Astrocyte (in vitro differentiated cells and primary cell): ENCODE data around the gene PLCL2. TPM values are rescaled to one million over a fixed set of nuclear protein-coding genes. Genes with fewer than 3 reads are reported as not detected.

Experiments used
- DNase-seq: peaks from one replicate; pipeline ENCODE4 v3.0.0-alpha.2; 2010; ENCODE audit warnings: low read depth
- FAIRE-seq: peaks from 2 replicates; lab custom pipeline; 2011; peaks lifted over from hg19 to GRCh38; lab: Jason Lieb, UNC
- H2AFZ ChIP-seq: 2 replicates; pipeline ENCODE4 v1.6.0; 2012; ENCODE audit warnings: low read depth, low read length, inconsistent platforms
- H3K27ac ChIP-seq: 2 replicates; pipeline ENCODE4 v1.5.1; 2011; ENCODE audit warnings: low read depth, low read length, inconsistent platforms
- H3K27me3 ChIP-seq: 2 replicates; pipeline ENCODE4 v1.6.0; 2011; ENCODE audit warnings: low read length, inconsistent platforms; ENCODE audit not compliant: insufficient read depth
- H3K36me3 ChIP-seq: 2 replicates; pipeline ENCODE4 v1.5.1; 2011; ENCODE audit warnings: low read length, inconsistent platforms; ENCODE audit not compliant: insufficient read depth
- H3K4me1 ChIP-seq: 2 replicates; pipeline ENCODE4 v1.5.1; 2011; ENCODE audit warnings: low read length, inconsistent platforms; ENCODE audit not compliant: insufficient read depth
- H3K4me2 ChIP-seq: 2 replicates; pipeline ENCODE4 v1.6.0; 2012; ENCODE audit warnings: low read length, inconsistent platforms
- H3K4me3 ChIP-seq: 2 replicates; pipeline ENCODE4 v1.5.1; 2011; ENCODE audit warnings: low read depth, mild to moderate bottlenecking, low read length, inconsistent platforms; ENCODE audit not compliant: insufficient read depth
- H3K79me2 ChIP-seq: 2 replicates; pipeline ENCODE4 v1.6.0; 2012; ENCODE audit warnings: mild to moderate bottlenecking, low read length, inconsistent platforms; ENCODE audit not compliant: insufficient read depth
- H3K9ac ChIP-seq: 2 replicates; pipeline ENCODE4 v1.6.0; 2012; ENCODE audit warnings: mild to moderate bottlenecking, low read length, inconsistent platforms
- H3K9me3 ChIP-seq: 2 replicates; pipeline ENCODE4 v1.5.1; 2012; ENCODE audit warnings: low read depth, mild to moderate bottlenecking, low read length, inconsistent platforms; ENCODE audit not compliant: insufficient read depth
- H4K20me1 ChIP-seq: 2 replicates; pipeline ENCODE4 v1.6.0; 2012; ENCODE audit warnings: low read length, inconsistent platforms; ENCODE audit not compliant: insufficient read depth
- H3K27ac Mint-ChIP-seq: one replicate; pipeline ENCODE4 v1.8.0; 2021; ENCODE audit warnings: mild to moderate bottlenecking, mixed read lengths; ENCODE audit not compliant: unreplicated experiment
- H3K27me3 Mint-ChIP-seq: one replicate; pipeline ENCODE4 v1.8.0; 2021; ENCODE audit warnings: low read depth, mixed read lengths; ENCODE audit not compliant: unreplicated experiment
- H3K36me3 Mint-ChIP-seq: one replicate; pipeline ENCODE4 v1.8.0; 2021; ENCODE audit warnings: low read depth, mixed read lengths; ENCODE audit not compliant: unreplicated experiment
- H3K4me1 Mint-ChIP-seq: one replicate; pipeline ENCODE4 v1.8.0; 2021; ENCODE audit warnings: low read depth, mixed read lengths; ENCODE audit not compliant: unreplicated experiment
- H3K4me3 Mint-ChIP-seq: one replicate; pipeline ENCODE4 v1.8.0; 2021; ENCODE audit warnings: mild to moderate bottlenecking, moderate library complexity, mixed read lengths; ENCODE audit not compliant: unreplicated experiment
- H3K9me3 Mint-ChIP-seq: one replicate; pipeline ENCODE4 v1.8.0; 2021; ENCODE audit warnings: mild to moderate bottlenecking, mixed read lengths; ENCODE audit not compliant: unreplicated experiment
- EZH2 ChIP-seq: IDR thresholded peaks from 2 replicates; pipeline ENCODE4 v1.6.1; 2012; ENCODE audit warnings: mild to moderate bottlenecking, low read length, inconsistent platforms; ENCODE audit not compliant: insufficient read depth
- total RNA-seq: library from RNA; stranded (reverse); gene quantifications from 2 replicates; pipeline ENCODE4 v1.2.1, GENCODE V29; 2021
- TF ChIP-seq, protein P1 (sequence below): IDR thresholded peaks from 2 replicates; pipeline ENCODE4 v1.5.1; 2011; ENCODE audit warnings: low read depth, mild to moderate bottlenecking, inconsistent platforms, low read length, moderate library complexity; ENCODE audit not compliant: insufficient read depth

Gene PLCL2
- total RNA-seq, 1 donor from 2014 or later: 3.9 TPM

DNA sequence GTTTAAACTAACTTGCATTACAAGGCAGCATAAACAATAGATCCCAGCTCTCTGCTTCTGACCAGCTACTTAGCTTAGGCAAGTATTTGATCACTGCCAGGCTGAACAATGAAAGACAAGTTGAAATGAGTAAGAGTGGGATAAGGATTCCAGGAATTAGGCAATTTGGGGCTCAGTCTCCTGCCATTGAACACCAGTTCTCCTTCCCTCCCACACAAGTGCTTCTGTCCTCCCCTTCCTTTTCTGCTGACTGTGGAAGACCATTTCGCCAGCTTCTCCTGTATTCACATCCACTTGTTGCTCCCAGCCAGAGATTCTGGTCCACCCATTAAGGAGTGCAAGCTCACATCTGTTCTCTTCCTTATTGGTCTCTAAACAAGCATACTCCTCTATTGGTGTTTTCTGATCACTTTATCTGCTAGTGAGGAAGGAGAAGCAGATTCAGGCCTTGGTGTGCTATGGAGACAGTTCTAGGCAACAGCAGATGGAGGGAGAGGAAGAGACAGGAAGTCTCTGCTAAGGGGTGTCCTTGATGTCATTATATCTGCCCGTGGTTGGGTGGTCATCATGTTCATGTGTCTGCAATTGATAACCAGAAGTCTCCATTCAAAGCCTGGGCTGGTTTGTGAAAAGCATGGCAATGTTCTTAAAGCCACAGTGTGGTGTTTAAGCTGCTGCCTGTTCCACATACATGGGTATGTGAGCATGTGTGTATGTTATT, 121.5 kb downstream of the PLCL2 start:
- no peak overlapping the region for H2AFZ ChIP-seq
- H3K27me3 Mint-ChIP-seq: no peaks in the 10 kb centered on the region
- H3K4me3 ChIP-seq: no peak overlapping the region
- no peak for TF ChIP-seq EZH2
- TF ChIP-seq, protein P1, sequence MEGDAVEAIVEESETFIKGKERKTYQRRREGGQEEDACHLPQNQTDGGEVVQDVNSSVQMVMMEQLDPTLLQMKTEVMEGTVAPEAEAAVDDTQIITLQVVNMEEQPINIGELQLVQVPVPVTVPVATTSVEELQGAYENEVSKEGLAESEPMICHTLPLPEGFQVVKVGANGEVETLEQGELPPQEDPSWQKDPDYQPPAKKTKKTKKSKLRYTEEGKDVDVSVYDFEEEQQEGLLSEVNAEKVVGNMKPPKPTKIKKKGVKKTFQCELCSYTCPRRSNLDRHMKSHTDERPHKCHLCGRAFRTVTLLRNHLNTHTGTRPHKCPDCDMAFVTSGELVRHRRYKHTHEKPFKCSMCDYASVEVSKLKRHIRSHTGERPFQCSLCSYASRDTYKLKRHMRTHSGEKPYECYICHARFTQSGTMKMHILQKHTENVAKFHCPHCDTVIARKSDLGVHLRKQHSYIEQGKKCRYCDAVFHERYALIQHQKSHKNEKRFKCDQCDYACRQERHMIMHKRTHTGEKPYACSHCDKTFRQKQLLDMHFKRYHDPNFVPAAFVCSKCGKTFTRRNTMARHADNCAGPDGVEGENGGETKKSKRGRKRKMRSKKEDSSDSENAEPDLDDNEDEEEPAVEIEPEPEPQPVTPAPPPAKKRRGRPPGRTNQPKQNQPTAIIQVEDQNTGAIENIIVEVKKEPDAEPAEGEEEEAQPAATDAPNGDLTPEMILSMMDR: no peak
- DNase-seq (no peak), FAIRE-seq (no peak)
- no peak overlapping the region for H3K27ac ChIP-seq
- H3K4me3 Mint-ChIP-seq: no peak overlapping the region
- H3K36me3 Mint-ChIP-seq: peaks cover 3% of the 10 kb centered on the region
- H4K20me1 ChIP-seq: no peaks in the 10 kb centered on the region
- no peaks in the 10 kb centered on the region for H3K79me2 ChIP-seq
- no peaks in the 10 kb centered on the region for H3K27me3 ChIP-seq
- no peaks in the 10 kb centered on the region for H3K4me1 Mint-ChIP-seq
- no peak overlapping the region for H3K9ac ChIP-seq
- peaks cover 3% of the 10 kb centered on the region for H3K9me3 Mint-ChIP-seq
- no peaks in the 10 kb centered on the region for H3K4me1 ChIP-seq
- H3K27ac Mint-ChIP-seq: no peak overlapping the region
- no peak overlapping the region for H3K4me2 ChIP-seq
- H3K36me3 ChIP-seq: no peaks in the 10 kb centered on the region
- H3K9me3 ChIP-seq: no peaks in the 10 kb centered on the region

DNA sequence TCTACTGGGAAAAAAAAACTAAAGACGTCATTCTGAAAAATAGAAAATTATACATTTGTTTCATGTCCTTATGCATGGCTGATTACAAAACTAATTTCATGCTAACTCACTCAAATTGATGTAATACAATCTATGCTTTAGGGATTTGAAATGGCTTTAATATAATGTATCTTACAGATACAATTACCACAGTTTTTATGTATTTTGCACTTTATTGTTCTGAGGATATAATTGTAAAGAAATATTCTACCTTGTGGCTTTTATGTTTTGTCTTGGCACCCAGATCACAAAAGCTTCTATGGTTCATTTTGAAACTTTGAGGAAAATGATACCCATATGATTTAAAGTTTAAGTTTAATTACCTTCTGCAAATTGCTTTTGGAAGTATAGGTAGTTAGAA, 122.5 kb downstream of the PLCL2 start:
- H3K4me1 ChIP-seq: no peaks in the 10 kb centered on the region
- DNase-seq (no peak), FAIRE-seq (no peak)
- Mint-ChIP-seq H3K4me1 (no peaks in the 10 kb centered on the region), H3K9me3 (no peaks in the 10 kb centered on the region), H3K36me3 (peaks cover 3% of the 10 kb centered on the region), H3K4me3 (no peak overlapping the region), H3K27me3 (no peaks in the 10 kb centered on the region), H3K27ac (no peak overlapping the region)
- H3K79me2 ChIP-seq: no peaks in the 10 kb centered on the region
- H3K9ac ChIP-seq: no peak overlapping the region
- H3K4me2 ChIP-seq: no peak overlapping the region
- H4K20me1 ChIP-seq: no peaks in the 10 kb centered on the region
- TF ChIP-seq, protein P1: no peak
- no peak for TF ChIP-seq EZH2
- H2AFZ ChIP-seq: no peak overlapping the region
- H3K27me3 ChIP-seq: no peaks in the 10 kb centered on the region
- H3K9me3 ChIP-seq: no peaks in the 10 kb centered on the region
- no peaks in the 10 kb centered on the region for H3K36me3 ChIP-seq
- no peak overlapping the region for H3K4me3 ChIP-seq
- H3K27ac ChIP-seq: no peak overlapping the region

GRCh38 chr3:17009826-17010225, 125.1 kb downstream of the PLCL2 start:
- Mint-ChIP-seq H3K36me3 (peaks cover 3% of the 10 kb centered on the region), H3K4me1 (peaks cover 6% of the 10 kb centered on the region), H3K4me3 (no peak overlapping the region), H3K27ac (no peak overlapping the region), H3K9me3 (no peaks in the 10 kb centered on the region), H3K27me3 (no peaks in the 10 kb centered on the region)
- Histone ChIP-seq H3K4me3 (no peak overlapping the region), H3K4me1 (no peaks in the 10 kb centered on the region), H3K4me2 (no peak overlapping the region), H3K9ac (no peak overlapping the region), H2AFZ (no peak overlapping the region), H3K27ac (no peak overlapping the region), H4K20me1 (no peaks in the 10 kb centered on the region), H3K9me3 (no peaks in the 10 kb centered on the region), H3K36me3 (no peaks in the 10 kb centered on the region), H3K79me2 (no peaks in the 10 kb centered on the region), H3K27me3 (no peaks in the 10 kb centered on the region)
- FAIRE-seq: no peak
- TF ChIP-seq, protein P1: no peak
- TF ChIP-seq EZH2: no peak
- no peak for DNase-seq
